ENCODE measurements around the gene SNX20. TPM values are rescaled to one million over a fixed set of nuclear protein-coding genes. Genes with fewer than 3 reads are reported as not detected.

Gene SNX20
- total and polyA plus RNA-seq, 10 donors = 17.6 to 50.5 (median 31.5) TPM

- DNase-seq = peak; percentile 1
- Histone ChIP-seq H3K27me3 (replicated peaks in 1 of 7) (no peaks in the 10 kb centered on the region), H3K4me3 (no peak overlapping the region), H3K4me1 (peaks cover 9 to 48% (median 18%) of the 10 kb centered on the region in 6 donors), H3K9me3 (peaks cover 0 to 36% (median 34%) of the 10 kb centered on the region in 8 donors), H3K27ac (no peak overlapping the region), H3K36me3 (peaks cover 3 to 99% (median 64%) of the 10 kb centered on the region in 6 donors)
- TF ChIP-seq CTCF (IDR thresholded peaks at IDR 0.05 in 8 of 11, conservative IDR thresholded peaks at IDR 0.05 in 3 of 11) (no peak), POLR2A (IDR thresholded peaks at IDR 0.05) (no peak), POLR2AphosphoS5 (IDR thresholded peaks at IDR 0.05) (no peak)
- 96 to 97% (median 96%) methylated on average over 4 of the region's 4 CpGs for WGBS, 5 donors
- intact Hi-C loops (cut with DNase I; ENCODE audit: low total_unique reads) = no loop called here
These were observed 6.3 kb downstream of the SNX20 start for GRCh38 chr16:50674831-50675230.

DNA sequence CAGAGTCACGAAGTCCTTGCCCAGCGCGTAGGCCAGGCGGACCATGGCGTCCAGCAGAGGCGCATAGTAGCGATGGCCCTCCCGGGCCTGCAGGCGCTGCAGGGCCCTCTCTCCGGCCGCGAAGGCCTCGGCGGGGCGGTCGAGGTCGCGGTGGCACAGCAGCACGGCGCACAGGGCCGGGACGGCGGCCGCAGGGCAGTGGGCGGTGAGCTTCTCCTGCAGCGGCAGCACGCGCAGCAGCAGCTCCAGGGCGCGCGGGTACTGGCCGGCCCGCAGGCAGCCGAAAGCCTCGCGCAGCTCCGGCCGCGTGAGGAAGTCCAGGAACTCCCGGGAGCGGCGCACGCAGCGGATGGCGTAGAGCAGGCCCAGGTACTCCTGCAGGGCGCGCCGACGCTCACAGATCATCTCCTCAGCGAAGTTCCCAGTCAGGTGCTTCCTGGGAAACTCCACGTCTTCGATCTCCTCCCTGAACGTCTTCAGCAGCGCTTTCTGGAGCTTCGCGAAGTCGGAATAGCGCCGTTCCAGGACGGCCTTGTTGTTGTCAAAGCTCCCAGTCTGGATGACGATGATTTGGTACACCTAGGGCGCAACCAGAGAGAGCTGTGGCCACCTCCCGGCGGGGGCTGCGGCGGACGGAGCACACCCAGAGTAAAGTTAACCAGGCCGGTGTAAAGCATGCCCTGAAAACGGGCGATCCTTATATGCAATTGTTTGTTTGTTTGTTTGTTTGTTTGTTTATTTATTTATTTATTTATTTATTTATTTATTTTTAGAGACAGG lies 7.4 kb downstream of the SNX20 start:
- Histone ChIP-seq H3K4me1 (peaks cover 2 to 41% (median 7%) of the 10 kb centered on the region in 6 donors), H3K27ac (no peak overlapping the region), H3K27me3 (replicated peaks in 1 of 7) (no peaks in the 10 kb centered on the region), H3K9me3 (peaks cover 0 to 36% (median 34%) of the 10 kb centered on the region in 8 donors), H3K4me3 (no peak overlapping the region), H3K36me3 (peaks cover 3 to 100% (median 64%) of the 10 kb centered on the region in 6 donors)
- WGBS, 5 donors = 79 to 90% (median 87%) methylated on average over 63 to 70 of the region's 70 CpGs
- TF ChIP-seq POLR2A (IDR thresholded peaks at IDR 0.05) (no peak), CTCF (IDR thresholded peaks at IDR 0.05 in 8 of 11, conservative IDR thresholded peaks at IDR 0.05 in 3 of 11) (no peak), POLR2AphosphoS5 (IDR thresholded peaks at IDR 0.05) (peak in 1 of 3 donors; percentile 24)
- intact Hi-C loops (cut with DNase I; ENCODE audit: low total_unique reads) = no loop called here
- DNase-seq = peak; percentile 76

- Histone ChIP-seq H3K36me3 (peaks cover 3 to 93% (median 54%) of the 10 kb centered on the region in 6 donors), H3K27me3 (replicated peaks in 1 of 7) (no peaks in the 10 kb centered on the region), H3K4me3 (no peak overlapping the region), H3K4me1 (peaks cover 3 to 41% (median 12%) of the 10 kb centered on the region in 6 donors), H3K9me3 (peaks cover 0 to 36% (median 34%) of the 10 kb centered on the region in 8 donors), H3K27ac (no peak overlapping the region)
- peak; percentile 25 for DNase-seq
- TF ChIP-seq POLR2A (IDR thresholded peaks at IDR 0.05) (no peak), CTCF (IDR thresholded peaks at IDR 0.05 in 8 of 11, conservative IDR thresholded peaks at IDR 0.05 in 3 of 11) (peak; percentile 21 to 77 (median 50))
- intact Hi-C loops (cut with DNase I; ENCODE audit: low total_unique reads) = no loop called here
- WGBS, 5 donors = 68 to 94% (median 74%) methylated on average over 2 of the region's 2 CpGs
These were observed 9.4 kb downstream of the SNX20 start for GRCh38 chr16:50671644-50672260.

GRCh38 chr16:50670476-50670875 lies 10.6 kb downstream of the SNX20 start:
- intact Hi-C loops (cut with DNase I; ENCODE audit: low total_unique reads) = no loop called here

More at GRCh38 chr16:50670476-50670875, 10.6 kb downstream of the SNX20 start:
- DNase-seq = peak; percentile 56
- WGBS, 5 donors = 91 to 96% (median 93%) methylated on average over 4 to 6 of the region's 6 CpGs
- TF ChIP-seq POLR2A (IDR thresholded peaks at IDR 0.05) (no peak), POLR2AphosphoS5 (IDR thresholded peaks at IDR 0.05) (no peak)
- H3K4me1 ChIP-seq = peaks cover 6 to 41% (median 23%) of the 10 kb centered on the region in 6 donors
- H3K9me3 ChIP-seq = peaks cover 0 to 36% (median 34%) of the 10 kb centered on the region in 8 donors
- H3K27ac ChIP-seq = no peak overlapping the region
- no peaks in the 10 kb centered on the region for H3K27me3 ChIP-seq (replicated peaks in 1 of 7)
- H3K36me3 ChIP-seq = peaks cover 2 to 80% (median 41%) of the 10 kb centered on the region in 6 donors
- H3K4me3 ChIP-seq = no peak overlapping the region

Measured in spleen (tissue), 11 donors.